Suprapubic skin (tissue), 4 donors: ENCODE measurements around the gene EPB41L4B. TPM values are rescaled to one million over a fixed set of nuclear protein-coding genes. Genes with fewer than 3 reads are reported as not detected.
A peak's percentile ranks its signal among the peaks of the same experiment; 100 is the strongest.

ENCODE experiments used
- DNase-seq, 2 donors: peaks; one replicate each; pipeline ENCODE4 v3.0.0-alpha.2; 2019; ENCODE audit warnings: low spot score in 2 of 2
- H3K27ac ChIP-seq: fragments of 200-600 bp; sonication (generic); one replicate; pipeline ENCODE4 v1.5.1; 2019
- H3K27me3 ChIP-seq: fragments of 200-600 bp; sonication (generic); one replicate; pipeline ENCODE4 v1.5.1; 2019
- H3K36me3 ChIP-seq: fragments of 200-600 bp; sonication (generic); one replicate; pipeline ENCODE4 v1.5.1; 2019
- H3K4me1 ChIP-seq: fragments of 200-600 bp; sonication (generic); one replicate; pipeline ENCODE4 v1.5.1; 2019
- H3K4me3 ChIP-seq: fragments of 200-600 bp; sonication (generic); one replicate; pipeline ENCODE4 v1.5.1; 2019; ENCODE audit warnings: mild to moderate bottlenecking
- H3K9me3 ChIP-seq: fragments of 200-600 bp; sonication (generic); one replicate; pipeline ENCODE4 v1.5.1; 2019
- EP300 ChIP-seq: sonication (generic); formaldehyde crosslinking; IDR thresholded peaks from one replicate; pipeline ENCODE4 v1.6.1; 2017; ENCODE audit warnings: antibody characterized with exemption
- POLR2A ChIP-seq, 2 donors: fragments of 450-650 bp; IDR thresholded peaks; one replicate each; pipeline ENCODE4 v1.6.1; 2017; ENCODE audit warnings: antibody characterized with exemption in 2 of 2, mild to moderate bottlenecking in 2 of 2, moderate library complexity in 2 of 2
- POLR2AphosphoS5 ChIP-seq, 3 donors: sonication (generic); formaldehyde crosslinking; IDR thresholded peaks; one replicate each; pipeline ENCODE4 v1.6.1; 2017; ENCODE audit warnings: antibody characterized with exemption in 3 of 3
- WGBS: methylation state at CpG from one replicate; pipeline ENCODE4 v1.1.5; 2018; 5-methylcytosine and 5-hydroxymethylcytosine counted together
- total RNA-seq, 4 donors: library from RNA; depleted of rRNA; stranded (reverse); fragments of >200 nt; gene quantifications; one replicate each; pipeline ENCODE4 v1.1.0, GENCODE V29; 2016
- TF ChIP-seq, protein P1 (sequence below), 2 donors: fragments of 200-600 bp in 1 of 2; fragments of 450-650 bp in 1 of 2; sonication (generic) in 1 of 2; IDR thresholded peaks; one replicate each; pipeline ENCODE4 v1.5.1; 2016 to 2019; ENCODE audit warnings: antibody characterized with exemption in 2 of 2, mild to moderate bottlenecking in 1 of 2, moderate library complexity in 1 of 2

The EPB41L4B gene
- total RNA-seq, 4 donors from 2014 or later = 22.4 to 27.4 (median 25.1) TPM

DNA sequence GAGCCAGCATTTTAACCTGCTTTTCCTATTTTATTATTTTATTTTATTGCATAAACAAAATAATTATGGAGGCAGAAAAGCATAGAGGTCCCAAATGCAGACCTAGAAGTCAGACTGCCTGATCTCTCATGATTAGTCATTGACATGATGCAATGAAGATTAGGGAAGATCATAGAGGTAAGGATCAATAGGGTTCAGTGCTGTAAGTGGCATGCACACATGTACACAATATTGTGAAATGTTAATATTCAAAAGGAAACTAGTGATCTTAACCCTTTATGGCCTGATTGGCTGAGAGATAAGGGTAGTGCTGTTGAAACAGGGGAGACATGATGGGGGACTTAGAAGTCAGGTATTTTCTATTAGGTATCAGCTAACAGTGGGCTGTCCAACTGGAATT, 152.7 kb downstream of the EPB41L4B start:
- peaks cover 44% of the 10 kb centered on the region for H3K27me3 ChIP-seq
- H3K9me3 ChIP-seq = no peaks in the 10 kb centered on the region
- no peak overlapping the region for H3K27ac ChIP-seq
- H3K36me3 ChIP-seq = no peaks in the 10 kb centered on the region
- no peak for TF ChIP-seq POLR2A (IDR thresholded peaks at IDR 0.05)
- no peak for TF ChIP-seq POLR2AphosphoS5 (IDR thresholded peaks at IDR 0.05)
- TF ChIP-seq EP300 = no peak
- TF ChIP-seq, protein P1, sequence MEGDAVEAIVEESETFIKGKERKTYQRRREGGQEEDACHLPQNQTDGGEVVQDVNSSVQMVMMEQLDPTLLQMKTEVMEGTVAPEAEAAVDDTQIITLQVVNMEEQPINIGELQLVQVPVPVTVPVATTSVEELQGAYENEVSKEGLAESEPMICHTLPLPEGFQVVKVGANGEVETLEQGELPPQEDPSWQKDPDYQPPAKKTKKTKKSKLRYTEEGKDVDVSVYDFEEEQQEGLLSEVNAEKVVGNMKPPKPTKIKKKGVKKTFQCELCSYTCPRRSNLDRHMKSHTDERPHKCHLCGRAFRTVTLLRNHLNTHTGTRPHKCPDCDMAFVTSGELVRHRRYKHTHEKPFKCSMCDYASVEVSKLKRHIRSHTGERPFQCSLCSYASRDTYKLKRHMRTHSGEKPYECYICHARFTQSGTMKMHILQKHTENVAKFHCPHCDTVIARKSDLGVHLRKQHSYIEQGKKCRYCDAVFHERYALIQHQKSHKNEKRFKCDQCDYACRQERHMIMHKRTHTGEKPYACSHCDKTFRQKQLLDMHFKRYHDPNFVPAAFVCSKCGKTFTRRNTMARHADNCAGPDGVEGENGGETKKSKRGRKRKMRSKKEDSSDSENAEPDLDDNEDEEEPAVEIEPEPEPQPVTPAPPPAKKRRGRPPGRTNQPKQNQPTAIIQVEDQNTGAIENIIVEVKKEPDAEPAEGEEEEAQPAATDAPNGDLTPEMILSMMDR (IDR thresholded peaks at IDR 0.05) = no peak
- H3K4me1 ChIP-seq = peaks cover 10% of the 10 kb centered on the region
- DNase-seq = no peak
- H3K4me3 ChIP-seq = no peak overlapping the region

DNA sequence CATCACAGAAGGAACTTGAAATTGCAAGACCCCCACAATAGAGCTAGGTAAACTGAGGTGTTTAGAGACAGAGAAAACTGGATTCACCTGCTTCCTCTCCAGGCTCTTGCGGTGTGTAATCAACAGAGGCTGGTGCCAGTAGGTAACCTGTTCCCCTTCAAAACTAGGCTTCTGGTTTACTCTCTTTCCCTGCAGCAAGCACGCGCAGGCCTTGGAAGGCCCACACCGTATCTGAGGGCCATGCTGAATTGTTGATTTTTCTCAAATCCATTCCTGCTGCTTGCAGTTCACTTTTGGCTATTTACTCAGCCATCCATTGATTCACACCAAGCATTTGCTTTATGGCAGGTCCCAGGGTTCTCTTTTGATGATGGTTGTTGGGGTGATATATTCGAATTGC, 153.1 kb downstream of the EPB41L4B start:
- Histone ChIP-seq H3K4me1 (peaks cover 10% of the 10 kb centered on the region), H3K4me3 (no peak overlapping the region), H3K27me3 (peaks cover 44% of the 10 kb centered on the region), H3K36me3 (no peaks in the 10 kb centered on the region), H3K9me3 (no peaks in the 10 kb centered on the region), H3K27ac (no peak overlapping the region)
- TF ChIP-seq POLR2A (IDR thresholded peaks at IDR 0.05) (no peak), EP300 (no peak), POLR2AphosphoS5 (IDR thresholded peaks at IDR 0.05) (no peak)
- TF ChIP-seq, protein P1 (IDR thresholded peaks at IDR 0.05) = no peak
- no peak for DNase-seq
- 96% methylated on average over 5 of the region's 5 CpGs for WGBS

DNA sequence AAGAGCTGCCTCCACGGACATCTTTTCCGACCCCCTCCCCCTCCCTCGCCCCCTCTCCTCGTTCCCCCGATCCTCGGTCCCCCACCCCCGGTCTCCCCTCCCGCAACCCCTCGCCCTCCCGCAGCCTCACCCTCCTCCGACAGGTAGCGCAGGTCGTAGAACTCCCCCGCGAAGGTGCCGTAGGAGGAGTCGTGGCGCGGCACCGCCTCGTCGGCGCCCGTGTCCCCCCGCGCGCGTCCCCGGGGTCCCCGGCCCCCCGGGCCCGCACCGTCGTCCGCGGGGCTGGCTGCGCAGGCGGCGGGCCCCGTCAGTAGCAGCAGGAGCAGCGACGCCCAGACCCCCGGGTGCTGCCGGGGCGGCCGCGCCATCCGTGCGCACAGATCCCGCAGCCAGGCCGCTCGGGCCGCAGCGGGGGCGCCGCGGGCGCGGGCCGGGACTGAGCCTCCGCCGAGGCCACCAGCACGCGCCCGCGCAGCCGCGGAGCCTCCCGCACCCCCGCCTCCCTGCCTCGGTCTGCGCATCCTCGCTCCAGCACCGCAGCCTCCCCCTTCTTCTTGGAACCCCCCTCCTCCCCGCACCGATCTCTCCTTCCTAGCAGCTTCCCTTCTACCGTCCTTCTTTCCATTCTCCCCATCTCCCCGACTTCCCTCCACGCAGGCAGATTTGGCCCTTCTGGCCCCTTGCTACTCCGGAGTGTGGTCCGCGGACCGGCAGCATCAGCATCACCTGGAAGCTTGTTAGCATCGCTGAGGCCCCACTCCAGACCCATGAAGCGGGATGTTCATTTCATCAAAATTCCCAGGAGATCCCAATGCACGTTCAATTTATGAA, 153.9 kb downstream of the EPB41L4B start, which contains the start of gene FRRS1L:
Gene FRRS1L (minus strand): TSS at position 479 of the 831 bp plus-strand sequence. CDS start 111 bp downstream, at position 368.
- Histone ChIP-seq H3K27me3 (peaks cover 44% of the 10 kb centered on the region), H3K4me3 (peak within 1 kb of the TSS; percentile 46), H3K9me3 (no peaks in the 10 kb centered on the region), H3K27ac (no peak within 1 kb of the TSS), H3K4me1 (peaks cover 10% of the 10 kb centered on the region), H3K36me3 (no peaks in the 10 kb centered on the region)
- WGBS = 16% methylated on average over 40 of the region's 86 CpGs
- TF ChIP-seq EP300 (no peak), POLR2A (IDR thresholded peaks at IDR 0.05) (no peak), POLR2AphosphoS5 (IDR thresholded peaks at IDR 0.05) (no peak)
- TF ChIP-seq, protein P1 (IDR thresholded peaks at IDR 0.05) = no peak
- DNase-seq = no peak

DNA sequence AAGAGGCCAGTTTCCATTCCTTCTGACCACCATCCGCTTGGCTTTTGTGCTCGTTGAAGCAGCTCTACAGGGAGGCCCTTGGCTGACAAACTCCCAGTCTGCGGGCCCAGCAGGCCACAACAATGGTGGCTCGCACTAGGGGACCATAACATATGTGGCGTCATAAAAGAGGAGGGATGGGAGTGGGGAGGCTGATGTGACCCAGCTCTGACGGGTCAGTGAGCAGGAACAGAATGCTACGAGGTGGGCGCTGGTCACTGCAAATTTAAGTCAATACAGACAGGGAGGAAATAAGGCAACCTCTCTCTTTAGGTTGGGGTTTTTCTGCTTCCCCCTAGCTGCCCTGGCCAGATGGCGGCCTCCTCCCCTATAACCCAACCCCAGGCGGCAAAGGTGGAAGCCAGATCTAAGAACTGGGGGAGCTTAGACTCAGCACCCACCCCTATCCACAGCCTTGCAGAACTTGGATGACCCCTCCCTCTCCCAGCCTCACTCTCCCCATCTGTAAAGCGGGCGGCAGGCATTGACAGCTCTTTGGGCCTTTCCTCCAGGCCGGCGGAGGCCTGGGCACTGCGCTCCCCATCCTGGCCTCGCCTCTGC, 154.6 kb downstream of the EPB41L4B start:
- Histone ChIP-seq H3K36me3 (no peaks in the 10 kb centered on the region), H3K9me3 (no peaks in the 10 kb centered on the region), H3K27ac (no peak overlapping the region), H3K27me3 (peaks cover 44% of the 10 kb centered on the region), H3K4me3 (peak overlapping the region; percentile 46), H3K4me1 (peaks cover 10% of the 10 kb centered on the region)
- no peak for TF ChIP-seq POLR2A (IDR thresholded peaks at IDR 0.05)
- TF ChIP-seq, protein P1 (IDR thresholded peaks at IDR 0.05) = no peak
- DNase-seq = no peak
- 82% methylated on average over 16 of the region's 16 CpGs for WGBS

DNA sequence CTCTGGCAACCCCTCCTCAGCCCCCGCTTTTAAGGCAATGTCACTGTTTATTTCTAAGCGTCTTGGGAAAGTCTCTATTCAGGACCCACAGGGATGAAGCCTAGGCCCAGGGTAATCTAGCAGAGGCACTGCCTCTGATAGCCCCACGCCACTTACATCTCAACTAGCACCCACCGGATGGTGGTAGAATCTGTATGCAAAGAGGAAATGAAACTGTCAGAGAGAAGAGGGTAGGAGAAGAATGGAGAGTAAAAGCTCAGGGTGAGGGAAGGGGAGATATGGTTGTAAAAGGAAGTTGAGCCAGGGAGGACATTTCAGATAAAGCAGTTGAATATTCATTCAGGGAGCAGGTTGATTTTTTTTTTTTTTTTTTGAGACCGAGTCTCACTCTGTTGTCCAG, 156.8 kb downstream of the EPB41L4B start:
- Histone ChIP-seq H3K9me3 (no peaks in the 10 kb centered on the region), H3K27me3 (peaks cover 44% of the 10 kb centered on the region), H3K36me3 (no peaks in the 10 kb centered on the region), H3K4me3 (no peak overlapping the region), H3K4me1 (peaks cover 10% of the 10 kb centered on the region), H3K27ac (no peak overlapping the region)
- TF ChIP-seq POLR2AphosphoS5 (IDR thresholded peaks at IDR 0.05) = no peak
- TF ChIP-seq EP300 = no peak
- TF ChIP-seq, protein P1 (IDR thresholded peaks at IDR 0.05) = no peak
- TF ChIP-seq POLR2A (IDR thresholded peaks at IDR 0.05) = no peak
- no peak for DNase-seq
- 87% methylated on average over 5 of the region's 5 CpGs for WGBS
